ENCODE measurements around the gene ST7.
A peak's percentile ranks its signal among the peaks of the same experiment; 100 is the strongest.
"Not testable (repeated sequence)": the region's sequence is repeated elsewhere in the genome, so short reads cannot be mapped to it uniquely, and the experiment has no call there.

ST7 gene

DNA sequence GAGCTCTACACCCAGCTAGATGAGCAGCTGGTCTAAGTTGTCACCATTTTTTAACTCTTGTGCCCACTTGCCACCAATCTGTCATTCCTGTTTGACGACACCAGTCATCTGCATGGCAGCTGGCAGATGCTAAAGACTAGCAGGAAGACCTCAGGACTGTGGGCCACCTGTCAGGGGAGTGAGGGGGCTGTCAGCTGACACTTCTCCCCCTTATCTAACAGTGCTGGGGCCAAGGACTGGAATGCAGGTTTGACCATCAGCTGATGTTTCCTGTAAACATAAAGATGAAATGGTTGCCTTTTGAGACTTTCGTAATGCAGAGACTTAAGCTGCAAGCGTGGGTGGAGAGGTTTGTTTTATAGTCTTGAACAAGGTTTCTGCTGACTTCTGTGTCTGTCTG is 276.0 kb downstream of the ST7 start:
- DNase-seq (ENCODE audit: low spot score): no peak

DNA sequence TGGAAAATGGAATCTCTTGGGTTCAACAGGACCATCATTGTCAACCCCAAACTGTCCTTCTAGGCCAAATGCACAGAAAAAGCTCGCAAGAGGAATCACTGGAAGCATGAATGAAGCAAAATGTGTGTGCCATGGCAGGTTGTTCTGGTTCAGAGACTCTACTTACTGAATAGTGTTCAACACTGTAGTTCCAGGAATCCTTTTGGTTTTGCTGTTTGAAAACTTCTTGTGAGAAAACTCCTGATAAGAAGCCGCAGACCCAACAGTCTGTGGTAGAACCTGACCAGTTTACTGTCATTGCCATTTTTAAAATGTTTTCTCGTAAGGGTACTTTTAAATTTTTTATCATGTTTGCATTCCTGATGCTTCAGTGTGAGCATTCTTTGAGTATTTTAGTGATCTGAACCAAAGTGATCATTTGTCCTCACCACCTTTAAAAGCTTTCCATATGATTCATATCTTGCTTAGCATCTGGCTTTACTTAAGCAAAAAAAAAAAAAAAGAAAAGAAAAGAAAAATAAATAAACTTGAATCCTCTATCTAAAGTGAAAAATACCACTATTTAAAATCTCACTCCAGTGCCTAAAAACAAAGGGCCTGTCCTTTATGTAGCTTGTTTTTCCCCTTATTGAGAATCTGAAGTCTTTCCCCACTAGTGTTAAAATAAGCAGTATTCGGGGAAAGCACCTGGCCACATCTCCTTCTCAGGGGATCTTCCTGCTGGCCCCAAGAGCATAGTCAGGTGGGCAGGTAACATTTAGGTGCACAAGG is 277.2 kb downstream of the ST7 start:
- no peak for DNase-seq (ENCODE audit: low spot score)

DNA sequence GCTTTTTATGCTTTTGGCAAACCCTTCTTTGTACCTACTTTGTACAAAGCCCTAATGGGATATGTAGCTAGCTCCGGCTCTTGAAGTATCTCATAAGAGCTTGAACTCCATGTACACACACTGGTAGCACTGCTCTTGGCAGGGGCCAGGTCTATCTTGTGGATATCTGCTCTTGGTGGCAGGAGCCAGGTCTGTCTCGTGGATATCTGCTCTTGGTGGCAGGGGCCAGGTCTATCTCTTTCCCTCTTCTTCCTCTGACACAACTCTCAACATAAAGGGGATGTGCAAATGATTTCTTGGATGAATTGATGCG is 277.7 kb downstream of the ST7 start:
- no peak for DNase-seq (ENCODE audit: low spot score)

DNA sequence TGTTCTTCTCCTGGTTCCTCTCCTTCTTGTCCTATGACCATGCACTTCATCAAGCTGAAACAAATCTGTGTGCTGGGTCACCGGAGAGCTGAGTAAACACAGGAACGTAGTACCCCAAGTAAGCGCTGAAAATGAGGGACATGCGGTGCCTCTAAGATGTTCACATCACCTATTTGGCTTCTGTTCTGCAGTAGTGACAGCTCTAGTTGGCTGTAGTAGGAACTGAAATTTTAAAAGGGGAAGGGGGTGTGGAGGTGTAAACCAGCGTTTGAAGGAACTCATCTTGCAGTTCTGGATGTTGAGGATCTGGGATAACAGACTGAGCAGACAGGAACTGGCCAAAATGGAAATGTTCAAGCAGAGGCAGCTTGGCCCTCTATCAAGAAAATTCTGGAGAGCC is 284.3 kb downstream of the ST7 start:
- DNase-seq (ENCODE audit: low spot score): no peak

DNA sequence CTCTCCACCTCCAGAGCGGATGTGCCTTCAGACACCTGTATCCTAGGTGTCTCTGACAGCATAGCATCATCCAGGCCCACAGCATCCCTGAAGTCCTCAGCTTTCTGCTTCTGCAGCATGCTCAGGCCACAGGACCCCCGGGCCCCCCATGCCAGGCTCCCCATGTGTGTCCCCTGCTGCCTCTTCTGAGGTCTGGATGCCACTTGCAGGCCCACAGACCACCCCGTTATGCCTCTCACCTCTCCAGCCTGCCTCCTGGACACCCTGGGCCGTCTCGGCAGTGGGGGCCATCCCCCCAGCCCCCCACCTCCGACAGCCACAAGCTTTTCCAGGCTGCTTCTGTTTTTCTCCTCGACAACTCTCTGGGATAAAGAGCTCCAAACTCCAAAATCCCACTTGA is 285.2 kb downstream of the ST7 start:
- DNase-seq (ENCODE audit: low spot score): no peak

DNA sequence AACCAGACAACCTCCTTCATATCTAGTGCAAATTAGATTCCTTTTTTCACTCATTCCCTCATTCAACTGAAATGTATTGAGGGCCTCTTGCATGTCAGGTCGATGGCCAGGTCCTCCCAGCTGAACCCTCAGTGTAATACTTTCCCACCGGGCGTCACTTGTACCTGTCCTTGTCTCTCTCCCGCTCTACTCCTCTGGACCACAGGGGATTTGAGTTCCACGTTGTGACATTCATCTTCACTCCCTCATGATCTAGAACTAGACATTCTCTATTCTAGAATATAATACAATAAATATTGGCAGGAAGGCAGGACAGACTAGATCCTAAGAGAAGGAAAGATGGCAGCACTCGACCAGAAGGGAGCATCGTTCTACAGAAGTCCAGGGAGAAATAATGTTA is 285.6 kb downstream of the ST7 start:
- no peak for DNase-seq (ENCODE audit: low spot score)

DNA sequence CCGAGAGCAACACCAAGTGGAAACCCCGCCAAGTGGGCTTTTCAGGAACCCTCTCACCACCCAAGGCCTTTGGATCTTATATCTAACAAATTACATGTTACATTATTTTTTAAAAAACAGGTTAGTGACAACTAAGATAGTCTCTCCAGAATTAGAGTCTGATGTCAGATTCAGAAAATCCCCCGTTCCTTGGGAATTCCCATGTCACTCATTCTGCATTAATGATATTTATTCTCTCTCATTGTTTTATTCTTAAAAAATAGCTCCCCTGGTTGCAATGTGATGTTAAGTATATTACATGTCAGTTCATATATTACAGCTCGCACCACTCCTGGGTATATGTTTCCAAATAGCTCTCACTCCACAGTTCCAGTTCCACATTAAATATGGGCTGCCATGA is 287.8 kb downstream of the ST7 start:
- no peak for DNase-seq (ENCODE audit: low spot score)

DNA sequence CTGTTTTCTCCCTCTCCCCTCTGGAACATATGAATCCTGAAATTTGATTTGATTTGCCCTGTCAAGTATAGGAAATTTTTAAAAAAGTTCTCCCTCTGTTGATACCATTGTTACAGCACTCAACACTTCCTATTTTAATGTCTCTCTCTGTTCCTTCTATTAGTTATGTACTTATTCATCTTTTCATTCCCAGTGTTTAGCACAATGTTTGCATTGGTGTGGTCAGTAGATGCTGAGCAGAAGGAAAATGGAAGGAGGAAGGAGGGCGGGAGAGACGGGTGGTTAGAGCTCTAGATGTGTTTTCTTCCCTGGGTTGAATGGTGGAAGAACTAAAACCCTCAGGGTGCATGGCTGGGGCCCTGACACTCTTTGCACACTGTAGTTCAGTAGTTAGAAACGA is 290.1 kb downstream of the ST7 start:
- no peak for DNase-seq (ENCODE audit: low spot score)

DNA sequence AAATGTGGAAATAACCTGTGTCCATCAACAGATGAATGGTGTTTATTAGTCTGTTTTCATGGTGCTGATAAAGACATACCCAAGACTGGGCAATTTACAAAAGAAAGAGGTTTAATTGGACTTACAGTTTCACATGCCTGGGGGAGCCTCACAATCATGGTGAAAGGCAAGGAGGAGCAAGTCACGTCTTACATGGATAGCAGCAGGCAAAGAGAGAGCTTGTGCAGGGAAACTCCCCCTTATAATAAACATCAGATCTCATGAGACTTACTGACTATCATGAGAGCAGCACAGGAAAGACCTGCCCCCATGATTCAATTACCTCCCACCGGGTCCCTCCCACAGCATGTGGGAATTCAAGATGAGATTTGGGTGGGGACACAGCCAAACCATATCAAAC is 292.4 kb downstream of the ST7 start:
- not testable (repeated sequence) for DNase-seq (ENCODE audit: low spot score)

DNA sequence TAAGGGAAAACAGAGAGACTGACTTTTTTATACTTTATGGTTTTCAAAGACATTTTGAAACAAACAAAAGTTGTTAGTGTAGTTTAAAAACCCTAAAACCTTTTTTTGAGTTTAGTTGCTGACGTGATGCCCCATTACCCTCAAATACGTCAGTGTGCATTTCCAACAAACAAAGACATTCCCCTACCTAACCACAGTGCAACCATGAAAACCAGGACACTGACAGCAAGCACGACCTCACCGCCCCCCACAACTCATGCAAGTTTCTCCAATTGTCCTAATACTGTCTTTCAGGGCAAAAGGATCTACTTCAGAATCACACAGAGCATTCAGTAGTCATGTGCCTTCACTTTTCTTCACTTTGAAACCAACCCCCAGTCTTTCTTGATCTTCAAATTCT is 294.5 kb downstream of the ST7 start:
- no peak for DNase-seq (ENCODE audit: low spot score)

DNA sequence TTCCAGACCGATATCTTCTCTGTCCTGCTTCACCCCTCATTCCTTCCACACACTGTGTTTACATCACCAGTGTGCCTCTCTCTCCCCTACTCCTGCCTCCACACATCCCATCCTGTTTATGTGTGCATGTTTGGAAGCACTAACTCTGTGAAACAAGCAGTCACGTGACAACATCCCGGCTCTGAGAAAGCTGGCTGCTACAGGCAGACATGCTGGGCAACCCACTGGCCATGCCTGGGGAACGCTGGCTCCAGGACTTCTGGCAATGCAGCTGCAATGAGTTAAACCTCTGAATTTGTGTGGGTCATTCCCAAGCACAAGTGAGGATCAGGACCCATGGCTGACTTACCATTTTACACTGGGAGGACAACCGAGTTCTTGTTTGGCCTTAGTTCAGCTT is 295.5 kb downstream of the ST7 start:
- no peak for DNase-seq (ENCODE audit: low spot score)

DNA sequence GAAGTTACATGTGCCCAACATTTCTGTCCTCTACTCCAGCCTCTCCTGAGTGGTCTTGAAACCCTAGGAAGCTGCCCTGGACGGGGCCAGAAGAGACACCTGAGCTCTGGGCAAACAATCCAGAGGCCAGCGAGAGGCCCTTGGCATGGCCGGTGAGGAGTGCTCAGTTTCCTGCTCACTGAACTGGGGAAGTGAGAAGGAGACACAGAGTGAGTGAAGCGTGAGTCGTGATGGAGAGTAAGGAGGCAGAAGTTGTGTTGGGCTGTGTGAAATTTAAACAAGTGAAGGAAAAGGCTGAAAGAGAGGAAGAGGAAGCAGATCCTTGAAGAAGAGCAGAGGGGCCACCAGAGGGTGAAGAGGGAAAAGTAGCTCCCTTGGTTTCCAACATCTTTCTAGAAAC is 296.4 kb downstream of the ST7 start:
- DNase-seq (ENCODE audit: low spot score): no peak

DNA sequence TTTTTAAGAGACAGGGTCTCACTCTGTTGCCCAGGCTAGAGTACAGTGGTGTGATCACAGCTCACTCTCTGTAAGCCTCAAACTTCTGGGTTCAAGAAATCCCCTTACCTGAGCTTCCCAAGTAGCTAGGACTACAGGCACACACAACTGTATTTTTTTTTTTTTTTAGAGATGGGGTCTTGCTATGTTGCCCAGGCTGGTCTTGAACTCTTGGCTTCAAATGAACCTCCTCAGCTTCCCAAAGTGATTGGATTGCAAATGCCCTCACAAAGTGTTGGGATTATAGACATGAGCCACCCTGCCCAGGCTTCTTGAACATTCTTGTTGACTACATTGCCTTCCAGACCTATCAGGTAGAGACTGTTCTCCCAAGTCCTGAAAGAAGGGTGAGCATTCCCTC is 296.9 kb downstream of the ST7 start:
- DNase-seq (ENCODE audit: low spot score): no peak

DNA sequence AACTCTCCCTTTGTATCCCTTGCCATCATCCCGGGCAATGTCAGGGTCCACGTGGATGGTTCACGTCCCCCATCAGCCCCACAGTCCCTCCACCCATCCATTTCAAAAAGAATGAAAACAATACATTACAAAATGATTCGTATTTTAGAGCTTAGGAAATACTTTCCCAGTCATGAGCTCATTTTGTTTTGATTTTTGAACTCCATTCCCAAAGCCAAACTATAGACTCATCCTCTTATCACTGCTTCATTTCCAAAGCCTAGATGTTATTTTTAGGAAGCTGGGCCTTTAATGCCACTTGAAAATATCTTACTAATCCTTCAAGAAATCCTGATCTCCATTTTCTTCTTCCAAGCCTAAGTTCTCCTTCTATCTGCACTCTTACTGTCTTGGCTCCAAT is 297.5 kb downstream of the ST7 start:
- no peak for DNase-seq (ENCODE audit: low spot score)

DNA sequence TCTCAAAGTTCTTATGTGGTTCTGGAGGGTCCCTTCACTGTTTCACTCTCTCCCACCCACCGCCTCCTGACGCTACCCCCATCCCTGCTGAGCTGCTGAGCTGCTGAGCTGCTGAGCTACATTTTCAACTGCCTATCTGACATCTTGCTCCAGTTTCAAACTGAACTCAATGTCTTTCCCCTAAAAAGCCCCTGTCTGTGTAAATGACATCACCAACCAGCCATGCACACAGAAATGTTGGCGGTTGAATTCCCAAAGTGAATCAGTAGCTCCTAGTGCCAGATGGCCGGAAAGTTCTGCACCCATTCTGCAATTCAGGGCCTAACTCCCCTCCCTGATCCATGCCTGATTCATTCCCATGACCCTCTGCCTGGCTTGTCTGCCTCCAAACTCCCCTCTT is 298.4 kb downstream of the ST7 start:
- no peak for DNase-seq (ENCODE audit: low spot score)

DNA sequence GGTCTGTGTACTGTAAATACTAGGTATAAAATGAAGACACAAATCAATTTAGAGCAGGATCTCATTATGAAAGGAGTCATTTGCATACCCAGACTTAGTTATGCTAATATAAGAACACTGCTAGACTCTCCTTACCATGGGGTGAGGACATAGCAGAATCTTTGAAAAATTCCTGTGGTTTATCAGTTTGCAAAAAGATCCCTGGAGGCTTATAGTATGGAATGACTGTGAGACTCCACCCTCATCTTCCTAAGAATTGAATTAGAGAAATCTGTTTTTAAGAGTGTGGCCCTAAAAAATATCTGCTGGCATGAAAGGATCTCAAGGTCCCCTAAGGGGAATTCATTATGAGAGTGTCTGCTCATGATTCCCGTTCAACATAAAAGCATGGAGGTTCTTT is 306.3 kb downstream of the ST7 start:
- DNase-seq (ENCODE audit: low spot score): no peak

DNA sequence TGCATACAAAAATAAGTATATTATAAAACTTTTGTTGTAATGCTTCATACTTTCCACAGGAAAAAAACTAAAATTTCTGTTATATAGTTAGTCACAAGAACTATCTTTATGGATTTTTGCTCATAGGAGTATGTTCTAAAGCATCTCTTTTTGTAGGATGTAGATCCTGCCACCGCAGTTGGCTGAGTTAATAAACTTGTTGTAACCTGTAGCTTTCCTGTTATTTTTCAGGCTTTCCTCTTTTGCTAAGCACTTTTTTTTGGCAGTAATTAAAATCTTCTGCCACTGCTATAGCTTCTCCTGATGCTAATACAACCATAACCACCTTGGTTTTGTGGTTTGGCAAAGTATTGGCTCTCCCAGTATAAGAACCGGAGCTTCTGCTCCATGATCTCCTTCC is 309.2 kb downstream of the ST7 start:
- DNase-seq (ENCODE audit: low spot score): no peak

DNA sequence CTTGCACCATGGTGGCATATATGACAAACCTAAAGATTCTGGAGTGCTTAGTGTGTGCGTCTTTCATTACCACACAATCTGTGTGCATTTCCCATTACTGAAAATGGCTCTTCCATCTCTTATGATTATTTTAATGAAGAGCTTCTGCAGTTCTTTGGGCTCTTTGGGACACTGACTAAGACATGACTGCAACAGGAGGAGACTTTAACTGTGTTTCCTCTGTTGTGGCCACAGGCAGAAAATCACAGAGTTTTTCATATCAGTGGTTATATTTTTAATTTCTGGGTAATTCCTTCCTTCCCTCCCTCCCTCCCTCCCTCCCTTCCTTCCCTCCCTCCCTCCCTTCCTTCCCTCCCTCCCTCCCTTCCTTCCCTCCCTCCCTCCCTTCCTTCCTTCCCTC is 311.4 kb downstream of the ST7 start:
- DNase-seq (ENCODE audit: low spot score): no peak

DNA sequence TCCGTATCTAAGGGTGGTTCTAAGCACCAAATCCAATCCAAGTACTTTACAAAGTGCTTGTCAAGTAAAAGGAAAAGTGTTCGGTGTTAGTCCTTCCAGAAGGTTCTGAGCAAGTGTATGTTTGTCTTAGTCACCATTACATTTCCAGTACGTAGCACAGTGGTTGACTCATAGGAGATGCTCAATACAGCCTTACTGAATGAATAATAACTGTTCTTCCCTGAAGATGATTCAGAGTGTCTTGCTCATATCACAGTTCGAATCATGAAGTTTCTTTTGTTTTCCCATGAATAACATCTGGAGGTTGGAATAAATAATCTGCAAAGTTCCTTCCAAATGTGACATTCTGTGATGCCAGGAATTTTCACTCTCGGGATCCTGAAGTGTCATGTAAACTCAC is 316.1 kb downstream of the ST7 start:
- DNase-seq (ENCODE audit: low spot score): no peak

DNA sequence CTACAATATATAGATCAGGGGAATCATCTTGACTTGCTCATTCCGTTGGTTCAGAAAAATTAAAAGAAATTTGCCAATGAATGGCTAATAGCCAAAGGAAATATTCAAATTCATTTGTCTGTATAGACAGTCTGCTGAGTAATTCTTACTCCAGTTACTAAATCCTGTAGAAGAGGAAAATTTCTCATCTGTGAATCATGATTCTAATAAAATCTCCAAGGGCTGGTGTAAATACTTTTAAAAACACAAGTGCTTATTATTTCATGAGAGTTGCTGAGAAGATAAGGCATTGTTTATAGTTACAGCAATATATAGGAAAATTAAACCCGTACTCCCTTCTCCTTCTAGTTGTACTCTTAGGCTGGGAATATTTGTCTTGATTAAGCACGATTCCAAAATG is 316.6 kb downstream of the ST7 start:
- no peak for DNase-seq (ENCODE audit: low spot score)

DNA sequence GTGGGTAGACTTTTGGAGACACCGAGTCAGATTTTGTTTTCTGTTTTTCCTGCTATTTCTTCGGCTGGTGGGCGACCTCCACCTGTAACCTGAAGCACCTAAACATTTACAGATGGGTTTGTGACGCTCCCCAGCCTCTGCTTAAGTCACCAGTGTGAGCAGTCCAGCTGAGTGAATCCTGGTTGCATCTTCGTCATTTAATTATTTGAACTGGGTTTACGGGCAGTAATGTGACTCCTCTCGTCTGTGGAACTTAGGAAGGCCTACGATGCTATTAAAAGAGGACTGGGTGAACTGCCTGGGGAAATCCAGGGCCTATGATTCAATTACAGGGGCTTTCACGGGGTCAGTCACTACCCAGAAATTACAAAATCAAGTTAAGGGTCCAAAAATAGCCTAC is 317.1 kb downstream of the ST7 start:
- DNase-seq (ENCODE audit: low spot score): no peak

DNA sequence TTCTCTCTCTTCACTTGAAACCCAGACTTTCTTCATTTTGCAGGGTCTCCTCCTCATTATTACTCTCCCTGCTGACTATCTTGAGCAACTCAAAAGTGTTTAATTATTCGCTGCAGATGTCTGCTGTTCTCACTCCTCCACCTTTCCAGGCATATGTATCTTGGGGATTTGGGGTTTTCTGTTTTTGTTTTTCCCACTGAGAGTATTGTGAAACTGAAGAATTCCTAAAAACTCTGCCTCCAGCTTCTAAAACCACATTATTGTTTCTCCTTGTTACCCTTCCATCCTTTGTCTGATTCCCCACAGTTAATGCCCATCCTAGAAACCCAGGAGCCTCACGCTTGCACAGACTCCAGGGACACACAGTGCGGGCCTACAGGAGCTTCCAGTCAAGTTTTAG is 318.3 kb downstream of the ST7 start:
- no peak for DNase-seq (ENCODE audit: low spot score)

DNA sequence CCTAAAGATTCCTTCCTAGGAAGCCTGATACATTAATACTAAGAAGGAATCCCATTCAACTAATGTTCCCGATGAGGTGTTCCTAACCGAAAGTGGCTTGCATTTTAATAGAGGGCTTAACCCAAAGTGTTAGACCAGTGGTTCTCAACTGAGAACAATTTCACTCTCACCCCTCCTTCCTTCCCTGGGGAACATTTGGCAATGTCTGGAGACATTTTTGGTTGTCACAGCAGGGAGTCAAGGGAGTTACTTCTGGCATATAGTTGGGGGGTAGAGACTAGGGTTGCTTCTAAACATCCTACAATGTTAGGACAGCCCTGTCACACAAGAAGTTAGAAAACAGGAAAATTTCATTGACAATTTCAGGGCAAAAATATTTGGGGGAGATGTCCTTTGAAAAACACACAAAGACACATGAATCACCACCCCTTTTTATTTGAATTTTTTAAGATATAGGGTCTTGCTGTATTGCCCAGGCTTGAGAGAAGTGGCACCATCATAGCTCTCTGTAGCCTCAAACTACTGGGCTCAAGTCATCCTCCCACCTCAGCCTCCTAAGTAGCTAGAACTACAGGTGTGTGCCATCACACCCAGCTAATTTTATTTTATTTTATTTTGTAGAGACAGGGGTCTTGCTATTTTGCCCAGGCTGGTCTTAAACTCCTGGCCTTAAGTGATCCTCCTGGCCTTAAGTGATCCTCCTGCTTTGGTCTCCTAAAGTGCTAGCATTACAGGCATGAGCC is 318.9 kb downstream of the ST7 start:
- DNase-seq (ENCODE audit: low spot score): no peak

DNA sequence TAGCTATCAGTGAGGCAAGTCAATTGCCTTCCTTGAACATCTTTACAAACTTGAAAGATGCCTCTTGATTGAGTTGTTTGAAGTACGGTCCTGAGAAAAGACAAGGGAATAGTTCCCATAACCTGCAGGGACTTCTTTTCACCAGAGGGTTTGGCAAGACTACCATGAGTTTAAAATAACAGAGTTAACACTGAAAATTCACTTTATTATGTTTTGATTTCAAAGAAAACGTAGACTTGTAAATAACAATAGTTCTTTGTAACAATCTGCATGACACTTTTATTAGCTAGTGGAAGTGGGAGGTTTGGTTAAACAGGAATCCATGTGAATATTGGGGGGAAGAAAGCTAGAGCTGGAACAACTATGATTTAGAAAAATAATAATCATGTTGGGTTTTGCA is 320.0 kb downstream of the ST7 start:
- DNase-seq (ENCODE audit: low spot score): peak; percentile 3
